MCF 10A (cell line): Measurements from ENCODE around the gene HDAC3. TPM values are rescaled to one million over a fixed set of nuclear protein-coding genes. Genes with fewer than 3 reads are reported as not detected.

Experiments
- BruUV-seq: library from RNA; stranded (reverse); fragments of 400-500 nt; replicated peaks from 2 replicates; lab custom pipeline; 2021; lab: Mats Ljungman, UMichigan
- CTCF ChIA-PET: fragments of 300-600 bp; sonication (Branson Sonifier 250); formaldehyde crosslinking; extraction: SDS; loops from one replicate; lab custom pipeline; 2021; ENCODE audit warnings: antibody characterized with exemption, inconsistent platforms; lab: Yijun Ruan, JAX
- POLR2A ChIA-PET: fragments of 300-600, 350-650 bp; sonication (Branson Sonifier 250); formaldehyde crosslinking; extraction: SDS; loops from one replicate; lab custom pipeline; 2020; ENCODE audit warnings: antibody characterized with exemption, inconsistent platforms; lab: Yijun Ruan, JAX
- DNase-seq: peaks from one replicate; pipeline ENCODE4 v3.0.0-alpha.2; 2018; ENCODE audit not compliant: unreplicated experiment
- H3K27ac Mint-ChIP-seq: one replicate; pipeline ENCODE4 v1.8.0; 2022; ENCODE audit warnings: mild to moderate bottlenecking, low read depth, mixed read lengths; ENCODE audit not compliant: unreplicated experiment
- H3K27me3 Mint-ChIP-seq: one replicate; pipeline ENCODE4 v1.8.0; 2022; ENCODE audit warnings: mixed read lengths; ENCODE audit not compliant: insufficient read depth, unreplicated experiment
- H3K36me3 Mint-ChIP-seq: one replicate; pipeline ENCODE4 v1.8.0; 2022; ENCODE audit warnings: mild to moderate bottlenecking, moderate library complexity, mixed read lengths; ENCODE audit not compliant: insufficient read depth, unreplicated experiment
- H3K4me1 Mint-ChIP-seq: one replicate; pipeline ENCODE4 v1.8.0; 2022; ENCODE audit warnings: mixed read lengths; ENCODE audit not compliant: insufficient read depth, unreplicated experiment
- H3K4me3 Mint-ChIP-seq: one replicate; pipeline ENCODE4 v1.8.0; 2022; ENCODE audit warnings: mild to moderate bottlenecking, moderate library complexity, mixed read lengths; ENCODE audit not compliant: unreplicated experiment
- H3K9me3 Mint-ChIP-seq: one replicate; pipeline ENCODE4 v1.8.0; 2022; ENCODE audit warnings: mixed read lengths; ENCODE audit not compliant: unreplicated experiment
- CTCF ChIP-seq: fragments of 200-600 bp; IDR thresholded peaks from one replicate; pipeline ENCODE4 v1.8.0; 2022; ENCODE audit warnings: antibody characterized with exemption, mild to moderate bottlenecking; ENCODE audit not compliant: unreplicated experiment
- intact Hi-C: fragments of 100-400 bp; cut with micrococcal nuclease; formaldehyde crosslinking; loops from 2 replicates; pipeline ENCODE4 v1.14.1; 2022
- total RNA-seq: library from RNA; stranded (reverse); gene quantifications from 2 replicates; pipeline ENCODE4 v1.2.3, GENCODE V29; 2022

HDAC3 gene
- total RNA-seq, 1 experiment from 2014 or later = 83.5 TPM

GRCh38 chr5:141574122-141574510 is 62.5 kb downstream of the HDAC3 start:
- Mint-ChIP-seq H3K9me3 (no peaks in the 10 kb centered on the region), H3K4me3 (no peak overlapping the region), H3K27ac (no peak overlapping the region), H3K27me3 (no peaks in the 10 kb centered on the region), H3K4me1 (no peaks in the 10 kb centered on the region), H3K36me3 (peaks cover 82% of the 10 kb centered on the region)
- ChIA-PET CTCF (interaction anchor here (0.6 to 2.8 kb wide), 3 partner anchors 8 to 1245 kb away, joined by 3 to 20 read pairs (median 9); no protein-coding TSS in a partner anchor), POLR2A (interaction anchor here (0.8 to 1.7 kb wide), 4 partner anchors 10 to 45 kb away, joined by 3 to 11 read pairs (median 6); partner anchors contain the start of gene DIAPH1)
- BruUV-seq = no TSS peak
- TF ChIP-seq CTCF = no peak
- intact Hi-C loops = no loop called here
- no peak for DNase-seq

- CTCF ChIA-PET = interaction anchor here (0.6 to 2.8 kb wide), 5 partner anchors 10 to 1245 kb away, joined by 3 to 20 read pairs (median 3); no protein-coding TSS in a partner anchor
- H3K36me3 Mint-ChIP-seq = peaks cover 82% of the 10 kb centered on the region
- intact Hi-C loops = no loop called here
Observed at GRCh38 chr5:141573489-141574121, 63.0 kb downstream of the HDAC3 start.

More at GRCh38 chr5:141573489-141574121, 63.0 kb downstream of the HDAC3 start:
- TF ChIP-seq CTCF = no peak
- no peak for DNase-seq
- POLR2A ChIA-PET = interaction anchor here (0.6 to 1.7 kb wide), 6 partner anchors 9 to 45 kb away, joined by 3 to 11 read pairs (median 4); partner anchors contain the start of gene DIAPH1
- Mint-ChIP-seq H3K9me3 (no peaks in the 10 kb centered on the region), H3K4me1 (no peaks in the 10 kb centered on the region), H3K4me3 (no peak overlapping the region), H3K27me3 (no peaks in the 10 kb centered on the region), H3K27ac (no peak overlapping the region)
- BruUV-seq = no TSS peak

Other genes with a start within 250 kb of the HDAC3 start
- 0.49 and 0.79 TPM in 2 replicates for gene PCDHGB4, start 249.2 kb downstream of the HDAC3 start, total RNA-seq
- 0.28 and 0.56 TPM in 2 replicates for gene PCDHGA8, start 244.2 kb downstream of the HDAC3 start, total RNA-seq
- 3.2 and 5.6 TPM in 2 replicates for gene PCDHGB5, start 238.9 kb downstream of the HDAC3 start, total RNA-seq
- 0.89 and 1.3 TPM in 2 replicates for gene PCDHGA9, start 234.1 kb downstream of the HDAC3 start, total RNA-seq
- 0.68 and 1.4 TPM in 2 replicates for gene PCDHGB6, start 228.8 kb downstream of the HDAC3 start, total RNA-seq
- 1.4 TPM in 2 replicates for gene PCDHGA10, start 223.9 kb downstream of the HDAC3 start, total RNA-seq
- 0.75 and 1.2 TPM in 2 replicates for gene PCDHGB7, start 219.2 kb downstream of the HDAC3 start, total RNA-seq
- 0.30 and 0.76 TPM in 2 replicates for gene PCDHGA11, start 215.8 kb downstream of the HDAC3 start, total RNA-seq
- gene PCDHGA12, start 206.3 kb downstream of the HDAC3 start, total RNA-seq = 0.79 and 0.91 TPM in 2 replicates
- 17.3 and 31.7 TPM in 2 replicates for gene PCDHGC3, start 160.9 kb downstream of the HDAC3 start, total RNA-seq
- gene PCDHGC4, start 151.8 kb downstream of the HDAC3 start, total RNA-seq = 0.40 and 1.7 TPM in 2 replicates
- gene PCDHGC5, start 147.8 kb downstream of the HDAC3 start, total RNA-seq = 0.61 and 0.69 TPM in 2 replicates
- 203 and 228 TPM in 2 replicates for gene DIAPH1, start 17.8 kb downstream of the HDAC3 start, total RNA-seq
- gene RELL2, start 148 bp upstream of the HDAC3 start, total RNA-seq = 12.5 and 13.3 TPM in 2 replicates
- gene FCHSD1, start 14.6 kb upstream of the HDAC3 start, total RNA-seq = 21.2 and 22.1 TPM in 2 replicates
- gene ARAP3, start 45.4 kb upstream of the HDAC3 start, total RNA-seq = 19.8 and 22.8 TPM in 2 replicates
- gene PCDH1, start 241.6 kb upstream of the HDAC3 start, total RNA-seq = 9.9 and 15.7 TPM in 2 replicates